ENCODE measurements around the gene ZNF443. TPM values are rescaled to one million over a fixed set of nuclear protein-coding genes. Genes with fewer than 3 reads are reported as not detected.
"Not testable (repeated sequence)": the region's sequence is repeated elsewhere in the genome, so short reads cannot be mapped to it uniquely, and the experiment has no call there.

ZNF443 gene
- 10 to 100 TPM; 14.8 to 23.1 (median 18.2) TPM for polyA plus RNA-seq (ENCODE audit: insufficient read depth in 1 of 5, insufficient read length in 5 of 5, low replicate concordance in 1 of 5)
- long read RNA-seq, donor 1, transcript ZNF443-201 (4 exons, 2,663 nt): major isoform, 7 of 7 reads
- long read RNA-seq, donor 1, partial matches to known transcripts: 0 of 7 reads
- long read RNA-seq, donor 1, other reads (novel, unspliced or antisense): 0 of 7 reads
- long read RNA-seq, donor 2, partial matches to known transcripts: 0 of 2 reads
- long read RNA-seq, donor 2, other reads (novel, unspliced or antisense): 0 of 2 reads
- long read RNA-seq, donor 3, partial matches to known transcripts: 0 of 1 reads
- long read RNA-seq, donor 3, other reads (novel, unspliced or antisense): 0 of 1 reads
- long read RNA-seq, donor 4, partial matches to known transcripts: 0 of 1 reads
- long read RNA-seq, donor 4, other reads (novel, unspliced or antisense): 0 of 1 reads
- long read RNA-seq, donor 5, partial matches to known transcripts: 0 of 4 reads
- long read RNA-seq, donor 5, other reads (novel, unspliced or antisense): 0 of 4 reads
- long read RNA-seq, donor 6, transcript ZNF443-201 (4 exons, 2,663 nt): major isoform, 5 of 5 reads
- long read RNA-seq, donor 6, partial matches to known transcripts: 0 of 5 reads
- long read RNA-seq, donor 6, other reads (novel, unspliced or antisense): 0 of 5 reads
- long read RNA-seq, donor 7, partial matches to known transcripts: 0 of 2 reads
- long read RNA-seq, donor 7, other reads (novel, unspliced or antisense): 0 of 2 reads
- long read RNA-seq, donor 8, partial matches to known transcripts: 0 of 2 reads
- long read RNA-seq, donor 8, other reads (novel, unspliced or antisense): 0 of 2 reads

- peak; percentile 97 for DNase-seq
These were observed at the start of gene ZNF443 for GRCh38 chr19:12440541-12441316. Gene ZNF443 (minus strand): TSS chr19:12441021. CDS start chr19:12440914, 107 bp downstream.

- not testable (repeated sequence) for DNase-seq
These were observed 45.5 kb upstream of the ZNF443 start for GRCh38 chr19:12486265-12486783.

GRCh38 chr19:12485571-12485970 is 44.8 kb upstream of the ZNF443 start:
- DNase-seq: no peak

DNA sequence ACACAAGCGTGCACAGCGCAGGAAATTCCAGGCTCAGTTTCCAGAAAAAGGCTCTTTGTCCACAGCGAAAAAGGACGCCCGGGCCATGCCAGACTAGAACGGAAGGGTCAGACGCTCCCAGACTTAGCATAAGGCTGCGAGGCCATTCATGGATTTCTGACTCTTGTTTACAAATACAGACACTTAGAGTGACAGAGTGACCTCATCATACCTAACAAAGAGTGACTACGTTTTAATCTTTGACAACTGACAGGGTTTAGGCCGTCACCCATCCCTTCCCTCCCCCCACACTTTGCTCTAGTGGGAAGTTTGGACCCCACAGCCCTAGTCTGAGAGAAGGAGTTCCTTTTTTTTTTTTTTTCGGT is 44.2 kb upstream of the ZNF443 start:
- no peak for DNase-seq

DNA sequence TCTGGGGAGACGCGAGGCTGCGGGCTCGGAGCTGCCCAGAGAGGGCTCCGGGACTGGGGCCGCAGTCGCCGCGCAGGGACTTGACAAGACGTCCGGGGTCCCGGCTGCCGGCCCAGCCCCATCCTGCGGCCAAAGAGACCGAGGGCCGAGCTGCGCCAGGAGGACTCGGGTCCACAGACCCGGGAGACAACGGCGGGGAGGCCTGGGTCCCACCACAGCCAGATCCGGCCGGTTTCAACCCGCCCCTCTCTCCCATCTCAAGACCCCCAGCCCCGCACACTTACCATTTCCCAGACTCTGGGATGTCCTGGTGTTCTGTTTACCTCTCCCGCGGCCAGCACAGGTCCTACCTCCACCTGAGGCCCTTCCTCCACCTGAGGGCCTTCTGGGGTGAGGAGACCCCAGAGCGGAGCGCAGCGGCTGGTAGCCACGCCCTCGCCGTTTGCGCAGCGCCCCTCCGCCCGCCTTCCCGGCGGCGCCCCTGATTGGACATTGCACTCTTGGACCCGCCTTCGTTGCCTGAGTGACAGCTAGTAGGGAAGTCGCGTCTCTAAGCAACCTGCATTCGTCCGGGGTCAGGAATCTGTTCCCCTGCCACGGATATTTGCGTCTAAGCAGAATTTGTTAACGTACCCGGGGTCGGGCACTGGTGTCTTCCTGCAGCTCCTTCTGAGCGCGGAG is 43.7 kb upstream of the ZNF443 start, which contains the start of gene ZNF709:
ZNF709 (minus strand) TSS at position 446 of the 681 bp plus-strand sequence; CDS start at position 287, 159 bp downstream.
- DNase-seq: peak; percentile 92 to 95

DNA sequence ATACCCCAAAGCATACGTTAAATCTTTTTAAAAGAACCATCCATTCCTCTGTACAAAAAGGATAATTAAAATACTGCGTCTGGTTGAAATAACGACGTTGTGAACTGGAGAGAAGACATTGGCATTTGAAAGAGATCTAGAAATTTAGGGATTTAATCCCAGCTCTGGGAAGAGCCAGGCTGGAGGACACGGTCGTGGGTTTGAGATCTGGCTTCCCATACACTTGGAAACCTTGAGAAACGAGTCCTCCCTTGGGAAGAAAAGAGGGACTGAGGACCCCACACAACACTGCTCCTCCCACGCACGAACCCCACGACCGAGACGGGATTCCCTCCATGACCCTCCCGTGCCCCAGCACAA is 43.2 kb upstream of the ZNF443 start:
- DNase-seq: no peak

DNA sequence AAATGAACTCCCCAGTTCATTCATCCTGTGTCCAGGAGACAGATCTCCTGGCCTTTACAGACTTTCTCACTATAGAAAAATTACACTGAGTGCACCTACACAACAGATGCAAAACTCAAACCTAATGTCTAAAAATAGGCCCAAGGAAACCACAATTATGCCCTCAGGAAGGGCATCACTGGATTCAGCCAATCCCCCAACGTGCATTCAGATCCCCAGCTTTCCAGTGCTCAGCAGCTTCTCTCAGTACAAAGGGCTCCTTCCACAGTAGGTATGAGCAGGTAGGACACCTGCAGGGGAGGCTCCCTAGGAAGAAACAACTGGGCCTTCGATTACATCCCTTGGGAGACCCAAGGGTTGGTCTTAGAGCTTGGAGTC is 41.7 kb upstream of the ZNF443 start:
- DNase-seq: no peak

DNA sequence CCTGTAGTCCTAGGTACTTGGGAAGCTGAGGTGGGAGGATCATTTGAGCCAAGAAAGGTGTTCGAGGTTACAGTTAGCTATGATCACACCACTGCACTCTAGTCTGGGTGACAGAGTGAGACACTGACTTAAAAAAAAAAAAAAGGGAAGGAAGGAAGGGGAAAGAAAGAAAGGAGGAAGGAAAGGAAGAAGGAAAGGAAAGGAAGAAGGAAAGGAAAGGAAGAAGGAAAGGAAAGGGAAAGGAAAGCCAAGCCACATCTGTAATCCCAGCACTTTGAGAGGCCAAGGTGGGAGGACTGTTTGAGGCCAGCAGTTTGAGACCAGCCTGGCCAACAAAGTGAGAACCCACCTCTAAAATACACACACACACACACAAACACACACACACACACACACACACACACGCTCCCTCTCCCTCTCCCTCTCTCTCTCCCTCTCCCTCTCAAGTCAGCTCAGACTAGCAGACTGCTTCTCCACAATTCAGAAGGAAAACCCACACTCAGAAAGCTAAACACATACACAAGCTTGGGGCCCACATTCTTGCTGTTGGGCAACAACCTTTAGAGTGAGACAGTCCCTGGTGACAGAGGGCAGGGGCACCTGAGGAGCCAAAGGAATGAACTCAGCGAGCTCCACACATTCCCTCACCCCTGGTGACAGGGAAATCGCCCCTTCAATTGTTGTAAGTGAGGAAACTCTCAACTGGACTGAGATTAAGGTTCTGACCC is 41.1 kb upstream of the ZNF443 start:
- DNase-seq: no peak

DNA sequence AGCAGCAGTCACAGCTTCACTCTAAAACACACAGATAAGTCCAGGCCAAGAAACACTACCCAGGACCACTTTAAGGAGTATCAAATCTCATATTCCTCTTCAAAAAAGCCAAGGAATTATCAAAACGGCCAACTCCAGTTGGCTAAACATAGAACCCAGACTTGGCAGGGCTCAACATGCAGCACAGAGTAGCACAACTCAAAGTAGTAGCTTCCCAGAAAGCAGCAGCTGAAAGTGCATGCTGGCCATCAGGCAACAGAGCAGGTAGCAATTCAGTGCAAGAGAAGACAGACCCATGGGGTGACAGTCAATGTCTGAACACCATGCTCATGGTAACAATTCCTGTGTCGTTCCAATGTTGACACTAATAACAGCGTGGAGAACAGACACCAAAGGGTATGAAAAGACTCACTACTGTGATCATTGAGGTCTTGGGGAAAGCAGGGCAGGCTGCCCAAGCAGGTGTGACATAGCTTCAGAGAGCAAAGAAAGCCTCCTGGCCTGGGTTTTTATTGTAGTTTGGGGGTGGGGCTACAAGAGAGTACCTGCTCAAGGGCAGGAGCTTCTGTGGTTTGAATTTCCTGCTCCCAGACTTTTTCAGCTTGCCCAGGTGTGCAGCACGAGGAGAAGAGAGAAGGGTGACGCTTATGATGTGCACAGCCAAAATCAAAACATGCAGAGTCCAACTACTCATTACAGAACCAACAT is 37.6 kb upstream of the ZNF443 start:
- no peak for DNase-seq

DNA sequence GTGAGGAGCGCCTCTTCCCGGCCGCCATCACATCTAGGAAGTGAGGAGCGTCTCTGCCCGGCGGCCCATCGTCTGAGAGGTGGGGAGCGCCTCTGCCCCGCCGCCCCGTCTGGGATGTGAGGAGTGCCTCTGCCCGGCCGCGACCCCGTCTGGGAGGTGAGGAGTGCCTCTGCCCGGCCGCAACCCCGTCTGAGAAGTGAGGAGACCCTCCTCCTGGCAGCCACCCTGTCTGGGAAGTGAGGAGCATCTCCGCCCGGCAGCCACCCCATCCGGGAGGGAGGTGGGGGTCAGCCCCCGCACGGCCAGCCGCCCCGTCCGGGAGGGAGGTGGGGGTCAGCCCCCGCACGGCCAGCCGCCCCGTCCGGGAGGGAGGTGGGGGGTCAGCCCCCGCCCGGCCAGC is 26.8 kb upstream of the ZNF443 start:
- not testable (repeated sequence) for DNase-seq

DNA sequence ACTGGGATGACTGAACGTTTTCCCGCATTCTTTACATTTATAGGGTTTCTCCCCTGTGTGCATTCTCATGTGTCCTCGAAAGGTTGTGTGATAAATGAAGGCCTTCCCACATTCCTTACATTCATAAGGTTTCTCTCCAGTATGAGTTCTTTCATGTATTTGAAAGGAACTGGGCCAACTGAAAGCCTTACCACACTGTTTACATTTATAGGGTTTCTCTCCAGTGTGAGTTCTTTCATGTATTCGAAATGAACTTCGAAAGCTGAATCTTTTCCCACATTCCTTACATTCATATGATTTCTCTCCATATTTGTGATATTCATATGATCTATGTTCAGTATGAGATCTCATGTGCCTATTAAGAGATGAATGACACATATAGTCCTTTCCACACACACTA is 24.4 kb upstream of the ZNF443 start:
- DNase-seq: no peak

- no peak for DNase-seq
These were observed 23.9 kb upstream of the ZNF443 start for GRCh38 chr19:12464769-12465168.

GRCh38 chr19:12464139-12464538 is 23.3 kb upstream of the ZNF443 start:
- not testable (repeated sequence) for DNase-seq

- peak; percentile 19 to 24 for DNase-seq
These were observed 12.7 kb upstream of the ZNF443 start for GRCh38 chr19:12453495-12453894.

DNA sequence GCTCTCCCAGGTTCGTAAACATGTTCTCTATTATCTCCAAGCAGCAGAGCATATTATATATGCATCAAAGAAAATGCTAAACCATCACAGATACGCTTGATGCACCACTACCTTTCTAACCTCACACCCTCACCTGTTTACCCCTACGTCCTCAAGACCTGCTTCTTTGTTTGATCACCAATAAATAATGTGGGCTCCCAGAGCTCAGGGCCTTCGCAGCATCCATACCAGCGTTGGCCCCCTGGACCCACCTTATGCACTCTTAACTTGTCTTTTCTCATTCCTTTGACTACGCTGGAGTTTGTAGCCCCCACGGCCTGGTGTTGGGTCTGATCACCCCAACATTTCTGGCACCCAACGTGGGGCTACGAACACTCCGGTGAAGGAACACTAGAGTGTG is 10.0 kb upstream of the ZNF443 start:
- no peak for DNase-seq

GRCh38 chr19:12448808-12449207 is 8.0 kb upstream of the ZNF443 start:
- no peak for DNase-seq

DNA sequence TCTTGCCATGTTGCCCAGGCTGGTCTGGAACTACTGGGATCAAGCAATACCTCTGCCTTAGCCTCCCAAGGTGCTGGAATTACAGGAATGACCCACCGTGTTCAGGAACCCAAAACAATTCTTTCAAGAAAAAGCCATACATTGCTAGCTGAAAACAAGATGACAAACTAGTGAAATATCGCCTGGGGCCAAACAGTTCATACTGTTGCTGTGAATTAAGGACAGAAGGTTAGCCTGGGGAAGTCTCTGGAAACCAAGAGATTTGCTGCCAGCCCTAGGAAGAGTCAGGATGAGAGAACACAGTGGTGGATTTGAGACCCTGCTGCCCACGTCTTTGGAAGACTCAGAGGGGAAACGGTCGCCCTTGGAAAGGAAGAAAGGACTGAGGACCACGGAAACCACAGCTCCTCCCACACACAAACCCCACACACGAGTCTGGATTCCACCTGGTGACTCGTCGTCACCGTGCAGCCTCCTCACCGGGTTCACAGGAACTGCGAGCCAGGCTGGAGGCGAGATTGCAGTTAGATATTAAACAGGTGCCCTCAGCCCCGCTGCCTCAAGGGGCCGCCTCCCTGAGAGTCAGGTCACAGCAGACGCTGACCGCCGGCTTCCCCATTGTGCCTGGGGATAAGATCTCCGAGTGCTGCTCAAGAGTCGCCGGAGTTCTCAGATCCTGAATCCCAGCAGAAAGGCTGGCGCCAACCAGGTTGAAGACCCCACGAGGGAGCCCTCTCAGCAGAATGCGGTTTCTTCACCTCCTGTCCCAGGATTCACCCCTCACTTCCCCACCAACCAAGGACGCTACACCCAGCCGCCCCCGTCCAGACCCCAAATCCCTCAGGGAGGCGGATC is 908 bp downstream of the ZNF443 start:
- DNase-seq: peak; percentile 19 to 25

- DNase-seq: not testable (repeated sequence)
These were observed 10.0 kb downstream of the ZNF443 start for GRCh38 chr19:12430726-12431299.

Data from right lung (tissue), 10 donors.